Activated CD8-positive, alpha-beta T cell treated with anti-CD3 and anti-CD28 coated beads for 36 hours (primary cell): Measurements from ENCODE around the gene LGALS4. TPM values are rescaled to one million over a fixed set of nuclear protein-coding genes. Genes with fewer than 3 reads are reported as not detected.

ENCODE experiments used
- ATAC-seq: fragments of 200-7000 bp; cut with Tn5 transposase; one replicate; pipeline ENCODE4 v1.10.0; 2021; ENCODE audit warnings: mild to moderate bottlenecking, moderate library complexity
- CTCF ChIA-PET: fragments of 350-600 bp; sonication (Branson Sonifier 250); formaldehyde crosslinking; loops from one replicate; lab custom pipeline; 2021; ENCODE audit warnings: antibody characterized with exemption; lab: Charles Lee
- POLR2A ChIA-PET: fragments of 350-600 bp; sonication (Branson Sonifier 250); formaldehyde crosslinking; loops from one replicate; lab custom pipeline; 2021; ENCODE audit warnings: antibody characterized with exemption; lab: Charles Lee
- DNase-seq: peaks from one replicate; pipeline ENCODE4 v3.0.0-alpha.2; 2020
- H3K27ac Mint-ChIP-seq: one replicate; pipeline ENCODE4 v1.8.0; 2021; ENCODE audit warnings: mild to moderate bottlenecking, mixed read lengths
- H3K27me3 Mint-ChIP-seq: one replicate; pipeline ENCODE4 v1.8.0; 2021; ENCODE audit warnings: mixed read lengths
- H3K36me3 Mint-ChIP-seq: one replicate; pipeline ENCODE4 v1.8.0; 2021; ENCODE audit warnings: low read depth, mixed read lengths
- H3K4me1 Mint-ChIP-seq: one replicate; pipeline ENCODE4 v1.8.0; 2021; ENCODE audit warnings: low read depth, mixed read lengths
- H3K4me3 Mint-ChIP-seq: one replicate; pipeline ENCODE4 v1.8.0; 2021; ENCODE audit warnings: mild to moderate bottlenecking, moderate library complexity, mixed read lengths
- H3K9me3 Mint-ChIP-seq: one replicate; pipeline ENCODE4 v1.8.0; 2021; ENCODE audit warnings: mixed read lengths
- CTCF ChIP-seq: fragments of 200-600 bp; IDR thresholded peaks from one replicate; pipeline ENCODE4 v1.8.0; 2022; ENCODE audit warnings: antibody characterized with exemption, mild to moderate bottlenecking
- intact Hi-C: fragments of 100-400 bp; cut with micrococcal nuclease; formaldehyde crosslinking; loops from one replicate; pipeline ENCODE4 v1.10.0; 2022
- total RNA-seq, 2 experiments: library from RNA; stranded (reverse); gene quantifications; one replicate each; pipeline ENCODE4 v1.2.3, GENCODE V29; 2021

LGALS4 gene
- total RNA-seq, 2 experiments from 2014 or later = 0.29 to 0.72 TPM

- Mint-ChIP-seq H3K27me3 (no peaks in the 10 kb centered on the region), H3K27ac (peak overlapping the region; percentile 97), H3K36me3 (peaks cover 91% of the 10 kb centered on the region), H3K4me3 (peak overlapping the region; percentile 64), H3K9me3 (no peaks in the 10 kb centered on the region), H3K4me1 (peaks cover 83% of the 10 kb centered on the region)
- TF ChIP-seq CTCF = no peak
- ATAC-seq (peak; percentile 84), DNase-seq (peak; percentile 86)
- ChIA-PET POLR2A (interaction anchor here (0.6 to 4.0 kb wide), 13 partner anchors 8 to 109 kb away, joined by 3 to 24 read pairs (median 4); partner anchors contain the start of gene ECH1), CTCF (interaction anchor here (0.8 to 1.0 kb wide), 3 partner anchors 21 to 111 kb away, joined by 3 read pairs; no protein-coding TSS in a partner anchor)
- intact Hi-C loops = loop anchor here (10.0 kb wide), 1 partner anchor 108 kb away; no protein-coding TSS in a partner anchor
Observed at GRCh38 chr19:38842439-38843174, 29.9 kb upstream of the LGALS4 start.

GRCh38 chr19:38841787-38842438 lies 29.2 kb upstream of the LGALS4 start:
- Mint-ChIP-seq H3K36me3 (peaks cover 91% of the 10 kb centered on the region), H3K4me1 (peaks cover 78% of the 10 kb centered on the region), H3K27ac (peak overlapping the region; percentile 97), H3K9me3 (no peaks in the 10 kb centered on the region), H3K27me3 (no peaks in the 10 kb centered on the region), H3K4me3 (peak overlapping the region; percentile 64)
- ATAC-seq (peak; percentile 5), DNase-seq (peak; percentile 45)
- POLR2A ChIA-PET = interaction anchor here (0.6 to 4.0 kb wide), 13 partner anchors 7 to 109 kb away, joined by 3 to 24 read pairs (median 4); partner anchors contain the start of gene ECH1
- intact Hi-C loops = loop anchor here (10.0 kb wide), 1 partner anchor 107 kb away; no protein-coding TSS in a partner anchor
- CTCF ChIA-PET = interaction anchor here (0.8 to 1.0 kb wide), 3 partner anchors 22 to 112 kb away, joined by 3 read pairs; no protein-coding TSS in a partner anchor
- TF ChIP-seq CTCF = no peak

GRCh38 chr19:38841180-38841766 lies 28.5 kb upstream of the LGALS4 start:
- POLR2A ChIA-PET = interaction anchor here (0.8 to 4.6 kb wide), 7 partner anchors 7 to 146 kb away, joined by 3 to 48 read pairs (median 13); partner anchors contain the start of genes ECH1 and HNRNPL
- intact Hi-C loops = loop anchor here (10.0 kb wide), 1 partner anchor 106 kb away; no protein-coding TSS in a partner anchor
- Mint-ChIP-seq H3K9me3 (no peaks in the 10 kb centered on the region), H3K4me1 (peaks cover 75% of the 10 kb centered on the region), H3K27ac (peak overlapping the region; percentile 97), H3K36me3 (peaks cover 94% of the 10 kb centered on the region), H3K4me3 (peak overlapping the region; percentile 64), H3K27me3 (no peaks in the 10 kb centered on the region)
- no peak for DNase-seq
- no peak for TF ChIP-seq CTCF
- ATAC-seq = no peak
- CTCF ChIA-PET = interaction anchor here (1.8 kb wide), 1 partner anchor 106 kb away, joined by 4 read pairs; no protein-coding TSS in a partner anchor

- peaks cover 93% of the 10 kb centered on the region for H3K36me3 Mint-ChIP-seq
- no peaks in the 10 kb centered on the region for H3K9me3 Mint-ChIP-seq
- peaks cover 68% of the 10 kb centered on the region for H3K4me1 Mint-ChIP-seq
- no peaks in the 10 kb centered on the region for H3K27me3 Mint-ChIP-seq
- H3K27ac Mint-ChIP-seq = peak overlapping the region; percentile 97
- intact Hi-C loops = loop anchor here (10.0 kb wide), 1 partner anchor 106 kb away; no protein-coding TSS in a partner anchor
- DNase-seq = no peak
- POLR2A ChIA-PET = interaction anchor here (0.6 to 4.6 kb wide), 8 partner anchors 7 to 145 kb away, joined by 3 to 48 read pairs (median 8); partner anchors contain the start of genes ECH1 and HNRNPL
- no peak for TF ChIP-seq CTCF
- ATAC-seq = no peak
- CTCF ChIA-PET = interaction anchor here (0.8 to 1.8 kb wide), 2 partner anchors 90 to 106 kb away, joined by 4 read pairs; partner anchors contain the start of genes MRPS12 and SARS2
- H3K4me3 Mint-ChIP-seq = no peak overlapping the region
Observed at GRCh38 chr19:38840583-38840968, 27.8 kb upstream of the LGALS4 start.
